ENCODE data around the gene LTBP2.

LTBP2 gene

GRCh38 chr14:74511966-74512830 lies 99.8 kb downstream of the LTBP2 start:
- Histone ChIP-seq H3K9ac (ENCODE audit: low read depth, low read length) (no peak overlapping the region), H3K4me1 (ENCODE audit: control insufficient read depth, insufficient read depth, low read length) (peaks cover 7% of the 10 kb centered on the region), H3K36me3 (ENCODE audit: control insufficient read depth, insufficient read depth, low read length) (no peaks in the 10 kb centered on the region), H3K9me3 (ENCODE audit: control insufficient read depth, insufficient read depth, low read length) (no peaks in the 10 kb centered on the region), H3K4me3 (ENCODE audit: low read depth, low read length) (no peak overlapping the region), H3K27me3 (ENCODE audit: control insufficient read depth, insufficient read depth, low read length) (no peaks in the 10 kb centered on the region)

DNA sequence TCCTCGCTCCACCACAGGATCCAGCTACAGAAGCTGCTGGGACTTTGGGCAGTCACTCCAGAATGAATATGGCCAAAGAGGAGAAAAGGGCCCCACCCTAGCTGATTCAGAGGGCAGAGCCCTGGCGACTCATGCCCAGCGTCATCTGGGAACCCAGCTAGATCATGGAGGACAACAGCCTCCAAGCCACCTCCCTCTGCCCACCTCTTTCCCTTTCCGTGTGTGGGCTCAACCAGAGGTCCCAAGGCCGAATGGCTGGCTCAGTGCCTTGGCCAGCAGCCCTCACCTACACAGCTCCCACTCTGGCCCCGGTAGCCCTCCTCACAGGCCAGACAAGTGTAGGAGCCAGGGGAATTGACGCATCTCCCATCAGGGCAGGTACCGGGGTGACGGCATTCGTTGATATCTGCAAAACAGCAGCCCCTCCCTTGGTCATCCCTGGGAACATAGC lies 101.1 kb downstream of the LTBP2 start:
- no peak overlapping the region for H3K9ac ChIP-seq (ENCODE audit: low read depth, low read length)
- no peaks in the 10 kb centered on the region for H3K36me3 ChIP-seq (ENCODE audit: control insufficient read depth, insufficient read depth, low read length)
- H3K9me3 ChIP-seq (ENCODE audit: control insufficient read depth, insufficient read depth, low read length) = no peaks in the 10 kb centered on the region
- H3K4me3 ChIP-seq (ENCODE audit: low read depth, low read length) = no peak overlapping the region
- no peaks in the 10 kb centered on the region for H3K27me3 ChIP-seq (ENCODE audit: control insufficient read depth, insufficient read depth, low read length)
- H3K4me1 ChIP-seq (ENCODE audit: control insufficient read depth, insufficient read depth, low read length) = peaks cover 7% of the 10 kb centered on the region

DNA sequence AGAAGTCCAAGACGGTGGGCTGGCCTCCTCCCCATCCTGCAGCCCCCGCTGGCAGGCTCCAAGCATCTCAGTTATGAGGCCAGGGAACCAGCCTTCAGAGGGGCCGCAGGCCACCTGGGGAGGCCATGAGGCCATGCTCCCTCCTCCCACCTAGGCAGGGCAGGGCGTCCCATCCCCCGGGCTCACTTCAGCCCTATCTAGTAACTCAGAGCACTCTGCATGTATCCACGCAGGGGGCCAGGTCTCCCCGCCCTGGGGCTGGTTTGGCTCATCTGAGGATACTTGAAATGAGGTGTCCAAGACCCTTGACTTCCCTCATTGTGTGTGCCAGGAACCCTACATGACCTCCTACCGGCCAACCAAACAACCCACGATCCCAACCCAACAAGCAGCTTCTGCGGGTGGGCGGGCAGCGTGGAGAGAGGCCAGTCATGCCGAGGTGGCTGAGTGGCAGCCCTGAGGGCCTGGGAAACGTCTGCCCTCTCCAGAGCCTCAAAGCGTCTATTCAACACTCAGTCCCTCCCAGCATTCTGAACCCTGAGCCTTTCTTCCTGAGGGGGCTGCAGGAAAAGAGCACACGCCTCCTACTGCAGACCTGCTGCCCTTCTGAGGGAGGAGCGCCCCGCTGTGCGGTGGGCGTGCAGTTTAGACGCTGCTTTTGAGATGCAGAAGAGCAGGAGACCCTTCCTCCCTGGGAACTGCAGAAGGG lies 101.7 kb downstream of the LTBP2 start:
- Histone ChIP-seq H3K4me1 (ENCODE audit: control insufficient read depth, insufficient read depth, low read length) (peaks cover 7% of the 10 kb centered on the region), H3K36me3 (ENCODE audit: control insufficient read depth, insufficient read depth, low read length) (no peaks in the 10 kb centered on the region), H3K4me3 (ENCODE audit: low read depth, low read length) (no peak overlapping the region), H3K9me3 (ENCODE audit: control insufficient read depth, insufficient read depth, low read length) (no peaks in the 10 kb centered on the region), H3K27me3 (ENCODE audit: control insufficient read depth, insufficient read depth, low read length) (no peaks in the 10 kb centered on the region), H3K9ac (ENCODE audit: low read depth, low read length) (no peak overlapping the region)

DNA sequence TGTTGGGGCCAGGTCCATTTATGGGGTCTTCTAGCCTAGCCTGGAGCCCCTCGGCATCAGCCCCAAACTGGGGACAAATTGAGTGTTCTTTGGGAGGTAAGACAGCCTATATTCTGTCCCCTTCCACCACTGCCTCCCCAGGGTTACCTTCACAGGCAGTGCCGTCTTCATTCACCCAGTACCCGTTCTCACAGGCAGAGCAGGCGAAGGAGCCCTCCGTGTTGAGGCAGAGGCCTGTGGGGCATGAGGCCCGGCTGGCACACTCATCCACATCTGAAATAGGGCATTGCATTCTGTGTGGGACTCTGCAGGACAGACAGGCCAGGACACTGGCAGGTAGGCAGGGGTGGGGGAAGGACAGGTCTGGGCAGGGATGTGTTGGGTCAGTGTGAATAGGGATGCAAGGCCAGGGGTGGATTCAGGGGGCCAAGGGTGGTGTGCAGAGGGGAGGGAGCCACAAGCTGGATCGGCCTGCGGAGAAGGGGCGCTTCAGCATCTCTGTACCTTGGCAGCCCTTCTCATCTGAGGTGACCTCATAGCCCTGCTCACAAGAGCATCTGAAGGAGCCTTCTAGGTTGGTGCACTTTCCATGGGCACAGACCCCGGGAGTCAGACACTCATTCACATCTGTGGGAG lies 102.3 kb downstream of the LTBP2 start:
- Histone ChIP-seq H3K4me1 (ENCODE audit: control insufficient read depth, insufficient read depth, low read length) (peaks cover 7% of the 10 kb centered on the region), H3K9ac (ENCODE audit: low read depth, low read length) (no peak overlapping the region), H3K9me3 (ENCODE audit: control insufficient read depth, insufficient read depth, low read length) (no peaks in the 10 kb centered on the region), H3K36me3 (ENCODE audit: control insufficient read depth, insufficient read depth, low read length) (no peaks in the 10 kb centered on the region), H3K4me3 (ENCODE audit: low read depth, low read length) (no peak overlapping the region), H3K27me3 (ENCODE audit: control insufficient read depth, insufficient read depth, low read length) (no peaks in the 10 kb centered on the region)

DNA sequence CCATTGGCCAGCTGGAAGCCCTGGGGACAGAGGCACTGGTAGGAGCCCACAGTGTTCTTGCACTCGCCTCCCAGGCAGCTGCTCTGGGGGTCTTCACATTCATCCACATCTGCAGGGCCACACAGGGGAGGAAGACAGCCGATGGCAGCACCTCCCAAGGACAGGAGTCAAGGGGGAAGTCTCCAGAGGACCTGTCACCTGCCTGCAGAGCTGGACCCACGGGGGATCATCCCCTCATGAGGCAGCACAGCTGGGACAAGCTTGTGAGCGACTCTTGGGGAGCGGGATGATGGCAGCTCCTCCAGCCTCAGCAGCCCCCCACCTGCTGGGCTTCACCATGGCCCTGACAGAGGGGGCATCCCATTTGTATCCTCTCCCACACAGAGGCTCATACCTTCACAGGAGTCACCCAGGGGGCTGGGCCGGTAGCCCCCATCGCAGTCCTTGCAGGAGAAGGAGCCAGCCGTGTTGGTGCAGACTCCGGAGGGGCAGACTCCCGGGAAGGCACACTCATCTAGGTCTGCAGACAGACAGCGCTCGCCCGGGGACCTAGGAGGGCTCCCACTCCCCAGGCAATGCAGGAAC lies 103.1 kb downstream of the LTBP2 start:
- Histone ChIP-seq H3K9ac (ENCODE audit: low read depth, low read length) (no peak overlapping the region), H3K27me3 (ENCODE audit: control insufficient read depth, insufficient read depth, low read length) (no peaks in the 10 kb centered on the region), H3K4me3 (ENCODE audit: low read depth, low read length) (no peak overlapping the region), H3K4me1 (ENCODE audit: control insufficient read depth, insufficient read depth, low read length) (peaks cover 7% of the 10 kb centered on the region), H3K36me3 (ENCODE audit: control insufficient read depth, insufficient read depth, low read length) (no peaks in the 10 kb centered on the region), H3K9me3 (ENCODE audit: control insufficient read depth, insufficient read depth, low read length) (no peaks in the 10 kb centered on the region)

GRCh38 chr14:74508292-74508731 lies 103.7 kb downstream of the LTBP2 start:
- Histone ChIP-seq H3K36me3 (ENCODE audit: control insufficient read depth, insufficient read depth, low read length) (no peaks in the 10 kb centered on the region), H3K9ac (ENCODE audit: low read depth, low read length) (no peak overlapping the region), H3K27me3 (ENCODE audit: control insufficient read depth, insufficient read depth, low read length) (no peaks in the 10 kb centered on the region), H3K4me1 (ENCODE audit: control insufficient read depth, insufficient read depth, low read length) (peaks cover 7% of the 10 kb centered on the region), H3K9me3 (ENCODE audit: control insufficient read depth, insufficient read depth, low read length) (no peaks in the 10 kb centered on the region), H3K4me3 (ENCODE audit: low read depth, low read length) (no peak overlapping the region)

- no peaks in the 10 kb centered on the region for H3K9me3 ChIP-seq (ENCODE audit: control insufficient read depth, insufficient read depth, low read length)
- no peaks in the 10 kb centered on the region for H3K27me3 ChIP-seq (ENCODE audit: control insufficient read depth, insufficient read depth, low read length)
- H3K4me3 ChIP-seq (ENCODE audit: low read depth, low read length) = no peak overlapping the region
- no peaks in the 10 kb centered on the region for H3K36me3 ChIP-seq (ENCODE audit: control insufficient read depth, insufficient read depth, low read length)
- H3K4me1 ChIP-seq (ENCODE audit: control insufficient read depth, insufficient read depth, low read length) = peaks cover 7% of the 10 kb centered on the region
- no peak overlapping the region for H3K9ac ChIP-seq (ENCODE audit: low read depth, low read length)
These were observed 104.2 kb downstream of the LTBP2 start for GRCh38 chr14:74507840-74508239.

DNA sequence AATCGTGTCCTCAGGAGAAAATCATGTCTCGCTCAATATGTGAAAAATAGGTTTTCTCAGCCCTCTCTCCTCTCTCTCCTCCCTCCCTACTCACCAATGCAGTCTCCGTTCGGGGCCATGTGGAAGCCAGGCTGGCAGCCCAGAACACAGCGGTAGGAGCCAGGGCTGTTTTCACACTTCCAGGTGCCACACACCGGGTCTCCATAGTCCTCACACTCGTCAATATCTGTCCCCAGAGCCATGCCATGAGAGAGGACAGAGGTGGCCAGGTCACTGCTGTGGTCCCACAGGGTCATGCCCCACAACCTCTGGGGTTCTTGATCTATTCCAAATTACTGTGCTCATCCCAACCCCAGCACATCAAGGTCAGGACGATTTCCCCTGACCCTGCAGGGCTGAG lies 105.0 kb downstream of the LTBP2 start:
- H3K27me3 ChIP-seq (ENCODE audit: control insufficient read depth, insufficient read depth, low read length) = no peaks in the 10 kb centered on the region
- H3K36me3 ChIP-seq (ENCODE audit: control insufficient read depth, insufficient read depth, low read length) = no peaks in the 10 kb centered on the region
- peaks cover 7% of the 10 kb centered on the region for H3K4me1 ChIP-seq (ENCODE audit: control insufficient read depth, insufficient read depth, low read length)
- H3K9ac ChIP-seq (ENCODE audit: low read depth, low read length) = no peak overlapping the region
- no peak overlapping the region for H3K4me3 ChIP-seq (ENCODE audit: low read depth, low read length)
- no peaks in the 10 kb centered on the region for H3K9me3 ChIP-seq (ENCODE audit: control insufficient read depth, insufficient read depth, low read length)

- H3K4me1 ChIP-seq (ENCODE audit: control insufficient read depth, insufficient read depth, low read length) = peaks cover 11% of the 10 kb centered on the region
These were observed 105.6 kb downstream of the LTBP2 start for GRCh38 chr14:74506411-74506851.

DNA sequence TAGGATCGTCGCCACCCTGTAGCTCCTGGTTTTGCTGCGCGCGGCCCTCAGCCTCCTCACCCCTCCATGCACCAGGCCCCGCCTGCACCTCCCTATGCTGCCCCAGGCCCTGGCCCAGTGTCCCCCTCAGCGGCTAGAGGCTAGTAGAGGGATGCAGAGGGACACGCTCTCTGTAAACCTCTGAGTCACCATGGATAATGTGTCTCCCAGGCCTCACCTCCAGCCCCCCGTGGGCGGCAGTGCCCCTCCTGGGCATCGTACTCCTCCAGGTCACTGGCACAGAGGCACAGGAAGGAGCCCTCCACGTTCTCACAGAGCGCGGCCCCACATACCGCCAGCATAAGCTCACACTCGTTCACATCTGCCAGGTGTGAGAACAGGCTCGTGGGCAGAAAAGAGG lies 106.2 kb downstream of the LTBP2 start:
- no peaks in the 10 kb centered on the region for H3K9me3 ChIP-seq (ENCODE audit: control insufficient read depth, insufficient read depth, low read length)
- no peaks in the 10 kb centered on the region for H3K27me3 ChIP-seq (ENCODE audit: control insufficient read depth, insufficient read depth, low read length)
- H3K4me3 ChIP-seq (ENCODE audit: low read depth, low read length) = no peak overlapping the region
- peaks cover 13% of the 10 kb centered on the region for H3K4me1 ChIP-seq (ENCODE audit: control insufficient read depth, insufficient read depth, low read length)
- H3K9ac ChIP-seq (ENCODE audit: low read depth, low read length) = no peak overlapping the region
- H3K36me3 ChIP-seq (ENCODE audit: control insufficient read depth, insufficient read depth, low read length) = no peaks in the 10 kb centered on the region

More at GRCh38 chr14:74506411-74506851, 105.6 kb downstream of the LTBP2 start:
- Histone ChIP-seq H3K4me3 (ENCODE audit: low read depth, low read length) (no peak overlapping the region), H3K9me3 (ENCODE audit: control insufficient read depth, insufficient read depth, low read length) (no peaks in the 10 kb centered on the region), H3K9ac (ENCODE audit: low read depth, low read length) (no peak overlapping the region), H3K36me3 (ENCODE audit: control insufficient read depth, insufficient read depth, low read length) (no peaks in the 10 kb centered on the region), H3K27me3 (ENCODE audit: control insufficient read depth, insufficient read depth, low read length) (no peaks in the 10 kb centered on the region)

DNA sequence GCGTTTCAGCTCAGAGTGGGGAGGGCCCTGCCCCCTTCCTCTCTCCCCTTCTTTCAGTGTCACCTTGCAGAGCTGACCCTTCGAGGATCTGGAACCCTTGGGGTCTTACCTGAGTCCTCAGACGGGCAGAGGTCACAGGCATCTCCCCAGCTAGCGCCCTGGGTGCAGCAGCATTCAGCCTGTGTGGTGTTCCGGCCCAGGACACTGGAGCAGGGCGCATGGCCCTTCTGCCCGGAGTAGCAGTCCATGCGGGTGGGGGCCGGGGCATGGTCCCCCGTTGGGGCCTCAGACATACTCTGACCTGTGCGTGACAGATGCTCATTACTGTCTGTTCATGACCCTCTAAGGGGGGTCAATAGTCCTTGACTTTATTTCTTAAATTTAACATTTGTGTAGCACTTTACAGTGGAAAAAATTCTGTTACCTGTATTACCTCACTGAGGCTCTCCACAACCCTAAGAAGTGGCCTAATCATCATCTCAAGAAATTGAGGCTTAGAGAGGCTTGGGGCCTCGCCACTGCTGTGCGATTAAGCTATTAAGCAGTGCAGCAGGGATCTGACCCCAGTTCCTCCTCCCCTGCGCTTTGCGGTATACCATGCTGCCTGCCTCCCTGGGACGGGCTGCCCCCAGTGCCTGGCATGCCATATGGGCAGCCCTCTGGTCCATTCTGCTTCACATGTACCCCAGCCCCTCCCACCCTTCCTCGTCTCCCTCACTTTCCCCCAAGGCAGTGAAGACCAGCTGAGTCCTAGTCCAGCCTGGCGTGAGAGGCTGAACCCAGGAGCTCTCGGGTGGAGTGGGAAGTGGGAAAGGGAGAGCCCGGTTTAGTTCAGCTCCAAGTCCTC lies 106.9 kb downstream of the LTBP2 start:
- Histone ChIP-seq H3K36me3 (ENCODE audit: control insufficient read depth, insufficient read depth, low read length) (no peaks in the 10 kb centered on the region), H3K9me3 (ENCODE audit: control insufficient read depth, insufficient read depth, low read length) (no peaks in the 10 kb centered on the region), H3K4me3 (ENCODE audit: low read depth, low read length) (no peak overlapping the region), H3K27me3 (ENCODE audit: control insufficient read depth, insufficient read depth, low read length) (no peaks in the 10 kb centered on the region), H3K9ac (ENCODE audit: low read depth, low read length) (peak overlapping the region; percentile 24), H3K4me1 (ENCODE audit: control insufficient read depth, insufficient read depth, low read length) (peaks cover 10% of the 10 kb centered on the region)

All from iPS-15b (cell line).